Measurements from ENCODE around the gene CD52.

Gene CD52

DNA sequence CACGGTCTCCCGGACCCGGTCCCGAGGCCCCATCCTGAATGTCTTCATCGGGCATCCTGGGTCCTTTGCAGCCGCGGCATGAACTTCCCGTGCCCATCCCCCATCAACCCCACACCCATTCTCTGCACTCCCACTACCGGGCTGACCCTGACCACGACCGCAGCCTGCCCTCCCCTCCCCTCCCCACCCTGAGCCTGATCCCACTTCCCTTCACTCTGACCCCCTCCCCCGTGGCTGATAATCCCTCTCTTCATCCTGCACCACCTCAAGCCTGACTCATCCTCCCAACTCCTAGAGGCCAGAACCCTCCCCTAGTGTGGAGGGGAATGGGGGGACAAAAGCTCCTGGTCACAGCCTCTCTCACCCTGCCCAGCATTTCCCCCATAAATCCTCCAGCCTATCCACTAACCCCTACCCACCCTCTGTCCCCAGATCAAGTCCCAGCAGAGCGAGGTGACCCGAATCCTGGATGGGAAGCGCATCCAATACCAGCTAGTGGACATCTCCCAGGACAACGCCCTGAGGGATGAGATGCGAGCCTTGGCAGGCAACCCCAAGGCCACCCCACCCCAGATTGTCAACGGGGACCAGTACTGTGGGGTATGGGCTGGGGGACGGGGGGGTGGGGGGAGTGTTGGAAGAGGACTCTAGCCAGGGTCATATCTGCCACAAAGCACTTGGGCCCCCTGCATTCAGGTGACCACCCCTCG lies 37.3 kb upstream of the CD52 start (continued):
- TF ChIP-seq ZNF138 (tag by site-specific recombination; IDR thresholded peaks at IDR 0.05; ENCODE audit: borderline replicate concordance) (no peak), PATZ1 (tag by site-specific recombination; IDR thresholded peaks at IDR 0.05) (peak; percentile 4), ZNF776 (tag by site-specific recombination; IDR thresholded peaks at IDR 0.05; ENCODE audit: borderline replicate concordance) (no peak), ZNF37A (tag by site-specific recombination; IDR thresholded peaks at IDR 0.05) (no peak), ZNF792 (tag by site-specific recombination; IDR thresholded peaks at IDR 0.05) (no peak), ZNF660 (tag by site-specific recombination; IDR thresholded peaks at IDR 0.05) (no peak), OVOL3 (tag by site-specific recombination; IDR thresholded peaks at IDR 0.05) (no peak), ZNF670 (tag by site-specific recombination; IDR thresholded peaks at IDR 0.05; ENCODE audit: low read depth) (no peak), ZFHX2 (tag by site-specific recombination; conservative IDR thresholded peaks at IDR 0.05) (peak; percentile 61), KLF9 (tag by site-specific recombination; IDR thresholded peaks at IDR 0.05; ENCODE audit: low read depth) (0 out of 2 replicates have a peak, but pooled peaks have one; percentile 6), ZNF16 (tag by site-specific recombination; IDR thresholded peaks at IDR 0.05; ENCODE audit: low read depth) (no peak), ZNF394 (tag by site-specific recombination; IDR thresholded peaks at IDR 0.05; ENCODE audit: borderline replicate concordance) (peak; percentile 2; the same call in 1 of the 2 replicates), ZSCAN5A (tag by site-specific recombination; IDR thresholded peaks at IDR 0.05) (no peak), ZNF639 (tag by site-specific recombination; IDR thresholded peaks at IDR 0.05) (no peak), ZNF292 (tag by site-specific recombination; IDR thresholded peaks at IDR 0.05; ENCODE audit: borderline replicate concordance, low read depth) (no peak), ZNF223 (tag by site-specific recombination; IDR thresholded peaks at IDR 0.05) (peak; percentile 87; the same call in 1 of the 2 replicates), YY2 (tag by site-specific recombination; IDR thresholded peaks at IDR 0.05) (no peak), ZNF266 (tag by site-specific recombination; IDR thresholded peaks at IDR 0.05; ENCODE audit: low read depth) (no peak), ZNF335 (tag by site-specific recombination; conservative IDR thresholded peaks at IDR 0.05) (peak; percentile 54; the same call in 1 of the 2 replicates), ZNF366 (tag by site-specific recombination; conservative IDR thresholded peaks at IDR 0.05) (peak; percentile 62)
- TF ChIP-seq, protein P1, sequence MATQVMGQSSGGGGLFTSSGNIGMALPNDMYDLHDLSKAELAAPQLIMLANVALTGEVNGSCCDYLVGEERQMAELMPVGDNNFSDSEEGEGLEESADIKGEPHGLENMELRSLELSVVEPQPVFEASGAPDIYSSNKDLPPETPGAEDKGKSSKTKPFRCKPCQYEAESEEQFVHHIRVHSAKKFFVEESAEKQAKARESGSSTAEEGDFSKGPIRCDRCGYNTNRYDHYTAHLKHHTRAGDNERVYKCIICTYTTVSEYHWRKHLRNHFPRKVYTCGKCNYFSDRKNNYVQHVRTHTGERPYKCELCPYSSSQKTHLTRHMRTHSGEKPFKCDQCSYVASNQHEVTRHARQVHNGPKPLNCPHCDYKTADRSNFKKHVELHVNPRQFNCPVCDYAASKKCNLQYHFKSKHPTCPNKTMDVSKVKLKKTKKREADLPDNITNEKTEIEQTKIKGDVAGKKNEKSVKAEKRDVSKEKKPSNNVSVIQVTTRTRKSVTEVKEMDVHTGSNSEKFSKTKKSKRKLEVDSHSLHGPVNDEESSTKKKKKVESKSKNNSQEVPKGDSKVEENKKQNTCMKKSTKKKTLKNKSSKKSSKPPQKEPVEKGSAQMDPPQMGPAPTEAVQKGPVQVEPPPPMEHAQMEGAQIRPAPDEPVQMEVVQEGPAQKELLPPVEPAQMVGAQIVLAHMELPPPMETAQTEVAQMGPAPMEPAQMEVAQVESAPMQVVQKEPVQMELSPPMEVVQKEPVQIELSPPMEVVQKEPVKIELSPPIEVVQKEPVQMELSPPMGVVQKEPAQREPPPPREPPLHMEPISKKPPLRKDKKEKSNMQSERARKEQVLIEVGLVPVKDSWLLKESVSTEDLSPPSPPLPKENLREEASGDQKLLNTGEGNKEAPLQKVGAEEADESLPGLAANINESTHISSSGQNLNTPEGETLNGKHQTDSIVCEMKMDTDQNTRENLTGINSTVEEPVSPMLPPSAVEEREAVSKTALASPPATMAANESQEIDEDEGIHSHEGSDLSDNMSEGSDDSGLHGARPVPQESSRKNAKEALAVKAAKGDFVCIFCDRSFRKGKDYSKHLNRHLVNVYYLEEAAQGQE (tag by site-specific recombination; IDR thresholded peaks at IDR 0.05), result no peak
- TF ChIP-seq, protein P2, sequence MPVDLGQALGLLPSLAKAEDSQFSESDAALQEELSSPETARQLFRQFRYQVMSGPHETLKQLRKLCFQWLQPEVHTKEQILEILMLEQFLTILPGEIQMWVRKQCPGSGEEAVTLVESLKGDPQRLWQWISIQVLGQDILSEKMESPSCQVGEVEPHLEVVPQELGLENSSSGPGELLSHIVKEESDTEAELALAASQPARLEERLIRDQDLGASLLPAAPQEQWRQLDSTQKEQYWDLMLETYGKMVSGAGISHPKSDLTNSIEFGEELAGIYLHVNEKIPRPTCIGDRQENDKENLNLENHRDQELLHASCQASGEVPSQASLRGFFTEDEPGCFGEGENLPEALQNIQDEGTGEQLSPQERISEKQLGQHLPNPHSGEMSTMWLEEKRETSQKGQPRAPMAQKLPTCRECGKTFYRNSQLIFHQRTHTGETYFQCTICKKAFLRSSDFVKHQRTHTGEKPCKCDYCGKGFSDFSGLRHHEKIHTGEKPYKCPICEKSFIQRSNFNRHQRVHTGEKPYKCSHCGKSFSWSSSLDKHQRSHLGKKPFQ (tag by site-specific recombination; IDR thresholded peaks at IDR 0.05), result 0 out of 2 replicates have a peak, but pooled peaks have one; percentile 17
- TF ChIP-seq, protein P3, sequence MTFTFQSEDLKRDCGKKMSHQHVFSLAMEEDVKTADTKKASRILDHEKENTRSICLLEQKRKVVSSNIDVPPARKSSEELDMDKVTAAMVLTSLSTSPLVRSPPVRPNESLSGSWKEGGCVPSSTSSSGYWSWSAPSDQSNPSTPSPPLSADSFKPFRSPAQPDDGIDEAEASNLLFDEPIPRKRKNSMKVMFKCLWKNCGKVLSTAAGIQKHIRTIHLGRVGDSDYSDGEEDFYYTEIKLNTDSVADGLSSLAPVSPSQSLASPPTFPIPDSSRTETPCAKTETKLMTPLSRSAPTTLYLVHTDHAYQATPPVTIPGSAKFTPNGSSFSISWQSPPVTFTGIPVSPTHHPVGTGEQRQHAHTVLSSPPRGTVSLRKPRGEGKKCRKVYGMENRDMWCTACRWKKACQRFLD (tag by site-specific recombination; IDR thresholded peaks at IDR 0.05), result no peak
- TF ChIP-seq, protein P4, sequence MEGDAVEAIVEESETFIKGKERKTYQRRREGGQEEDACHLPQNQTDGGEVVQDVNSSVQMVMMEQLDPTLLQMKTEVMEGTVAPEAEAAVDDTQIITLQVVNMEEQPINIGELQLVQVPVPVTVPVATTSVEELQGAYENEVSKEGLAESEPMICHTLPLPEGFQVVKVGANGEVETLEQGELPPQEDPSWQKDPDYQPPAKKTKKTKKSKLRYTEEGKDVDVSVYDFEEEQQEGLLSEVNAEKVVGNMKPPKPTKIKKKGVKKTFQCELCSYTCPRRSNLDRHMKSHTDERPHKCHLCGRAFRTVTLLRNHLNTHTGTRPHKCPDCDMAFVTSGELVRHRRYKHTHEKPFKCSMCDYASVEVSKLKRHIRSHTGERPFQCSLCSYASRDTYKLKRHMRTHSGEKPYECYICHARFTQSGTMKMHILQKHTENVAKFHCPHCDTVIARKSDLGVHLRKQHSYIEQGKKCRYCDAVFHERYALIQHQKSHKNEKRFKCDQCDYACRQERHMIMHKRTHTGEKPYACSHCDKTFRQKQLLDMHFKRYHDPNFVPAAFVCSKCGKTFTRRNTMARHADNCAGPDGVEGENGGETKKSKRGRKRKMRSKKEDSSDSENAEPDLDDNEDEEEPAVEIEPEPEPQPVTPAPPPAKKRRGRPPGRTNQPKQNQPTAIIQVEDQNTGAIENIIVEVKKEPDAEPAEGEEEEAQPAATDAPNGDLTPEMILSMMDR (tag by site-specific recombination; IDR thresholded peaks at IDR 0.05), result no peak

All from HEK293 (cell line).